AG04449 (cell line): ENCODE measurements around the gene THEM4.
A peak's percentile ranks its signal among the peaks of the same experiment; 100 is the strongest.

ENCODE experiments used
- CTCF ChIA-PET: fragments of 350-600 bp; formaldehyde crosslinking; extraction: SDS; loops from one replicate; lab custom pipeline; 2021; ENCODE audit warnings: antibody characterized with exemption; lab: Yijun Ruan, JAX
- POLR2A ChIA-PET: fragments of 400-600, 350-600 bp; formaldehyde crosslinking; extraction: SDS; loops from one replicate; lab custom pipeline; 2020; ENCODE audit warnings: antibody characterized with exemption, inconsistent platforms; lab: Yijun Ruan, JAX
- DNase-seq: peaks from one replicate; pipeline ENCODE4 v3.0.0-alpha.2; 2010; ENCODE audit warnings: low read depth, low spot score
- H3K4me3 ChIP-seq: 2 replicates; pipeline ENCODE4 v1.5.1; 2011; ENCODE audit warnings: low read depth, mild to moderate bottlenecking, control low read depth, low read length
- CTCF ChIP-seq: IDR thresholded peaks from one replicate; pipeline ENCODE4 v1.5.1; 2011; ENCODE audit warnings: mild to moderate bottlenecking, moderate library complexity, low read length, control low read depth, inconsistent platforms; ENCODE audit not compliant: insufficient read depth; ENCODE audit errors: missing control alignments

THEM4 gene

DNA sequence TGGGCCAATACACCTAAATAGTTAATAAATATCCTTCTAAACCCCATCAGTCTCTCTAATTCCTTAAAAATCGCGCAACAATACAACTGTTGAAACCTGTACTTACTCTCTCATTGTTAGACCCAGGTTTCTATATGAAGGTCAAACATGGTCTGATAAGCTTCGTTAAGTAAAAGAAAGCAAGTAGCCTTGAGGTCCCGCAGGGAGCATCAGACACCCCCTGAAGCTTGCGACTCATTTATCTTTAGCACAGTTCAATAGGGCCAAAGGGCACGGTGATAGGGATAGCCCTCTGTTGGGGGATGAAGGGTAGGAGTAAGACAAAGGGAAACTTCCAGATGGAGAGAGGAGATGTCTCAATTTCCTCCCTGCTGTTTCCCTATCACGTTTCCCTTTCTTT is 27.3 kb upstream of the THEM4 start:
- ChIA-PET POLR2A (interaction anchor here (1.5 kb wide), 1 partner anchor 56 kb away, joined by 5 read pairs; the partner anchor contains the start of gene S100A10), CTCF (interaction anchor here (1.1 to 14.8 kb wide), 13 partner anchors 9 to 249 kb away, joined by 3 to 605 read pairs (median 6); partner anchors contain the start of genes S100A10 and THEM4)
- H3K4me3 ChIP-seq = no peak overlapping the region
- no peak for DNase-seq
- TF ChIP-seq CTCF = no peak

DNA sequence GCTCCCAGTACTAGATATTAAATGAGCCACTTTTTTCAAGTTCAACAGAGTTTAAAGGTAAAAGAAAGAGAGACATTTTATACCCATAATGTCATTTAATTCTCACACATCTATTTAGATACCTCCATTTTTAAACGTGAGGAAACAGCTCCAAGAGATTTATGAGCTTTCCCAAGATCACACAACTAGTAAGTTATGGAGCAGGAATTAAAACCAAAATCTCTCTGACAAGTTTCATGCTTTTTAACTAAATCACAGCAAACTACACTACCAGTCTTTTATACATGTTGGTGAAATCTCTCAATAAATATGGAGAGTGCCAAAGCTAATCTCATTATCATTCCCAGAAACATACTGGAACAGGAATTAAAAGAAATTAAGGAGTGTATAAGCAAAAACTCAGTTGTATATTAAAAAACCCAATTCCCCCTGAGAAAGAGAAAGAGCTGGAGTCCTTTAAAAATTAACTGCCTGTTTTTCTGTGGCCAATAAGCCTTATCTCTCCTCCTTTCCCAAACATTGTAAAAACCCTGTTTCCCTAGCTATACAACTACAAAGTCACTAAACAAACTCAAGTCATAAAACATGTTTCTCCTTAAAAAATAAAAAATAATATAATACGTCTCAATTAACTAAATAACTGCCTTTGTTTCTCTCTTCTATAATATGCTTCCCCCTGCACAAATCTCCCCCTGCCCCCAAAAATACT is 26.7 kb upstream of the THEM4 start:
- ChIA-PET POLR2A (interaction anchor here (1.5 kb wide), 1 partner anchor 57 kb away, joined by 5 read pairs; the partner anchor contains the start of gene S100A10), CTCF (interaction anchor here (0.7 to 14.8 kb wide), 18 partner anchors 9 to 250 kb away, joined by 3 to 605 read pairs (median 4); partner anchors contain the start of genes S100A10 and THEM4)
- TF ChIP-seq CTCF = no peak
- DNase-seq = no peak
- no peak overlapping the region for H3K4me3 ChIP-seq

DNA sequence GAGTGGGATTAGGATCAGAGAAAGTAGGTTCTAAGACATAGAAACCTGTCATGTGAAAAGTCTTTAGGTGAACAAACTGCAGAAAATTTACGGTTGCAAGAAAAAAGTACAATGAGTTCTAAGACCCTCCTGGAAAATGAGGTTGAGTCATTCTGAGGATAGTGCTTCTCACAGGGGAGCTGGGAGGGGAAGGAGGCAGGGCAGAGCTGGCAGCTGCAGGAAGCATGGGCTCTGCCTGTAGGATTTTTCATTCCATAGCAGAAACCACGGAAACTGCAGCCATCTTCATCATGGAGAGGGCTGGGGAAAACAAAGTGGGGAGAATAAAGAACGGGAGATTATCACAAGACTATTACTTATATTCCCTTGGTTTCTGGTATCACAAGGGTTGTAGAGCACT is 25.8 kb upstream of the THEM4 start:
- ChIA-PET CTCF (interaction anchor here (0.9 to 14.8 kb wide), 23 partner anchors 9 to 251 kb away, joined by 3 to 605 read pairs (median 5); partner anchors contain the start of genes S100A10, S100A11 and THEM4), POLR2A (interaction anchor here (1.5 kb wide), 1 partner anchor 58 kb away, joined by 5 read pairs; the partner anchor contains the start of gene S100A10)
- no peak for TF ChIP-seq CTCF
- no peak for DNase-seq
- H3K4me3 ChIP-seq = no peak overlapping the region

DNA sequence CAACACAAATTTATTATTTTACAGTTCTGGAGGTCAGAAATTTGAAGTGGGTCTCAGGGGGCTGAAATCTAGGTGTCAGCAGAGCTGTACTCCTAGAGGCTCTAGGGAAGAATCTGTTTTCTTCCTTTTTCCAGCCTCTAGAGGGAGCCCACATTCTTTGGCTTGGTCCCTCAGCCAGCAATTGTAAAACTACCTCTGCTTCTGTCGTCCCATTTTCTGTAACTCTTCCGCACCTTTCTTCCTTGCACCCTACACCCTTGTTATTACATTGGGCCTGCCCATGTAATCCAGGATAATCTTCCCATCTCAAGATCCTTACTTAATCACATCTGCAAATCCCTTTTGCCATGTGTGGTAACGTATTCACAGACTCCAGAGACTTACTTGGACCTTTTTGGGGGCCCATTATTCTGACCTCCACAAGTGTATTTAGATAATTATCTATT is 24.8 kb upstream of the THEM4 start:
- ChIA-PET POLR2A (interaction anchor here (0.7 kb wide), 1 partner anchor 32 kb away, joined by 3 read pairs; no protein-coding TSS in a partner anchor), CTCF (interaction anchor here (0.6 to 14.8 kb wide), 22 partner anchors 9 to 111 kb away, joined by 3 to 605 read pairs (median 7); partner anchors contain the start of genes S100A10 and S100A11)
- peak; percentile 75 for TF ChIP-seq CTCF
- DNase-seq = no peak
- no peak overlapping the region for H3K4me3 ChIP-seq

DNA sequence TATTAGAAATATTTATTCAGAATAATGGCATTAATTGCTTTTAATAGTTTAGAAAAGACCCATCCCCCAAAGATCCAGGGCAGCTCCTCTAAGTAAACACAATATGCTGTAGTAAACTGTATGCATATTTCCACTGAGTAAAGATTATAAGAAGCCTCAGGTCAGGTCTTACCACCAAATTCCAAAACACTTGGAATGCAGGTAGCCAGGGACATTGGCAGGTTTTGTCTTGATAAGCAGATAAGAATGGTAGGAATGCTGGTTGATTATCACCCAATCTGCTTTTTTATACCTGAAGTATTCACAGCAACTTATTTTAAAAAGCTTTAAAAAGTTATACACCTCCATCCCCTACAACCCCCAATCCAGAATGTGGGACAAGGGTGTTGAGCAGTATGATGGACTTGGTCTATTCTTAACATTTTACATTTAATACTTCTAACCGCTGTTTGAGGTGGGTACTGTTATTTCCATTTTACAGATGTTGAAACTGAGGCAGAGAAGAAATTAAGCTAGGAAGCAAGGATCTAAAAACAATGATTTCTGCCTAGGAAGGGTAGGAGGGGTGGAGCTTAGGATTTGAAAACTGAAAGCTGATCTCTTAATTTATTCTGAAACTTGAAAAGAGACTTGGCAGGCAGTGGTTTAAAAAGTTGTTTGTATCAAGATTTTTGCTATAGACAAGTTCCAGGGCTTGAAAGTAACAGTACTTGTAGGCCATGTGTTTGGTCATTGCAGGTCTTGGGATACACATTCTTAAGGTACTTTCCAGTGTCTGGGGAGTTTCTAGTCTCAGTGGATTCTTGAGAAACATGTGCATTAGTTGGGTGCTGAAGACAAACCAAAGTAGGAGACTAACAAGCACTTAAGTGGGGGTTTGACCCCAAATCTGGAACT is 15.6 kb upstream of the THEM4 start:
- no peak overlapping the region for H3K4me3 ChIP-seq
- no peak for DNase-seq
- ChIA-PET CTCF (interaction anchor here (0.6 to 8.5 kb wide), 5 partner anchors 10 to 110 kb away, joined by 3 to 64 read pairs (median 6); partner anchors contain the start of gene THEM4), POLR2A (no interaction called here)
- no peak for TF ChIP-seq CTCF
